ENCODE results near the gene COA7.
"Not testable (repeated sequence)": the region's sequence is repeated elsewhere in the genome, so short reads cannot be mapped to it uniquely, and the experiment has no call there.

DNA sequence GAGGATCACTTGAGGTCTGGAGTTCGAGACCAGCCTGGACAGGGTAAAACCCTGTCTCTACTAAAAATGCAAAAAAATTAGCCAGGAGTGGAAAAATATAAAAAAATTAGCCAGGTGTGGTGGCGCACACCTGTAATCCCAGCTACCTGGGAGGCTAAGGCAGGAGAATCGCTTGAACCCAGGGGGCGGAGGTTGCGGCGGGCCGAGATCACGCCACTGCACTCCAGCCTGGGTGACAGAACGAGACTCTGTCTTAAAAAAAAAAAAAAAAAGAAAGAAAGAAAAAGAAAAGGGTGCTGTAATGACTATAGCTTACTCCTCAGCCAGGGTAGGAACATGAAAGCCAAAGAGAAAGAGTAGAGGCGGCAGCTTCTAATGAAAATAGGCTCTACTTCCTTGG is 4.8 kb downstream of the COA7 start:
- not testable (repeated sequence) for TF ChIP-seq POLR2A, POLR2AphosphoS5 (IDR thresholded peaks at IDR 0.05)
- TF ChIP-seq, protein P1, sequence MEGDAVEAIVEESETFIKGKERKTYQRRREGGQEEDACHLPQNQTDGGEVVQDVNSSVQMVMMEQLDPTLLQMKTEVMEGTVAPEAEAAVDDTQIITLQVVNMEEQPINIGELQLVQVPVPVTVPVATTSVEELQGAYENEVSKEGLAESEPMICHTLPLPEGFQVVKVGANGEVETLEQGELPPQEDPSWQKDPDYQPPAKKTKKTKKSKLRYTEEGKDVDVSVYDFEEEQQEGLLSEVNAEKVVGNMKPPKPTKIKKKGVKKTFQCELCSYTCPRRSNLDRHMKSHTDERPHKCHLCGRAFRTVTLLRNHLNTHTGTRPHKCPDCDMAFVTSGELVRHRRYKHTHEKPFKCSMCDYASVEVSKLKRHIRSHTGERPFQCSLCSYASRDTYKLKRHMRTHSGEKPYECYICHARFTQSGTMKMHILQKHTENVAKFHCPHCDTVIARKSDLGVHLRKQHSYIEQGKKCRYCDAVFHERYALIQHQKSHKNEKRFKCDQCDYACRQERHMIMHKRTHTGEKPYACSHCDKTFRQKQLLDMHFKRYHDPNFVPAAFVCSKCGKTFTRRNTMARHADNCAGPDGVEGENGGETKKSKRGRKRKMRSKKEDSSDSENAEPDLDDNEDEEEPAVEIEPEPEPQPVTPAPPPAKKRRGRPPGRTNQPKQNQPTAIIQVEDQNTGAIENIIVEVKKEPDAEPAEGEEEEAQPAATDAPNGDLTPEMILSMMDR (IDR thresholded peaks at IDR 0.05), result not testable (repeated sequence)

All from sigmoid colon (tissue), 4 donors.